K562 (cell line): Measurements from ENCODE around the gene PEF1. TPM values are rescaled to one million over a fixed set of nuclear protein-coding genes. Genes with fewer than 3 reads are reported as not detected.

ENCODE experiments used
- BRF1 ChIP-seq: IDR thresholded peaks from 3 replicates; pipeline ENCODE4 v1.6.1; 2011; ENCODE audit warnings: borderline replicate concordance, mild to moderate bottlenecking; ENCODE audit not compliant: insufficient read length; ENCODE audit errors: extremely low read depth
- CC2D1A ChIP-seq: fragments of 450-650 bp; IDR thresholded peaks from 2 replicates; pipeline ENCODE4 v1.6.1; 2017; ENCODE audit warnings: mild to moderate bottlenecking
- GTF3C2 ChIP-seq: IDR thresholded peaks from 3 replicates; pipeline ENCODE4 v1.6.1; 2011; ENCODE audit warnings: borderline replicate concordance, mild to moderate bottlenecking, moderate library complexity; ENCODE audit not compliant: insufficient read length; ENCODE audit errors: extremely low read depth
- ID3 ChIP-seq, 2 experiments: fragments of 250-450 bp in 1 of 2; fragments of 450-650 bp in 1 of 2; sonication (Bioruptor Pico) in 1 of 2; IDR thresholded peaks; 2 replicates each; pipeline versions ENCODE4 v1.6.1 to v1.8.0; 2016 to 2021; ENCODE audit warnings: mild to moderate bottlenecking in 2 of 2, moderate library complexity in 2 of 2, missing compliant biosample characterization in 1 of 2, missing genetic modification characterization in 1 of 2
- JUNB ChIP-seq: fragments of 450-650 bp; formaldehyde crosslinking; conservative IDR thresholded peaks from 2 replicates; pipeline ENCODE4 v1.4.0; 2020; ENCODE audit warnings: mild to moderate bottlenecking
- KLF16 ChIP-seq: IDR thresholded peaks from 2 replicates; pipeline ENCODE4 v1.6.1; 2016; ENCODE audit warnings: antibody characterized with exemption
- MAZ ChIP-seq, 2 experiments: fragments of 450-650 bp in 1 of 2; sonication (generic) in 1 of 2; formaldehyde crosslinking; IDR thresholded peaks in 1 of 2; conservative IDR thresholded peaks in 1 of 2; 2 replicates each; pipeline versions ENCODE4 v1.4.0 to v1.5.0; 2020; ENCODE audit warnings: mild to moderate bottlenecking in 1 of 2, missing genetic modification reagents in 1 of 2
- MLLT1 ChIP-seq, 2 experiments: fragments of 450-650 bp; IDR thresholded peaks; 2 replicates each; pipeline ENCODE4 v1.6.1; 2016
- NBN ChIP-seq: fragments of 450-650 bp; IDR thresholded peaks from 2 replicates; pipeline ENCODE4 v1.6.1; 2016; ENCODE audit warnings: low read depth, mild to moderate bottlenecking
- SMARCA5 ChIP-seq: fragments of 450-650 bp; IDR thresholded peaks from 2 replicates; pipeline ENCODE4 v1.6.1; 2016
- TEAD1 ChIP-seq, 2 experiments: fragments of 450-650 bp in 1 of 2; sonication (generic) in 1 of 2; formaldehyde crosslinking; IDR thresholded peaks; 2 replicates each; pipeline versions ENCODE4 v1.4.0 to v1.8.0; 2020 to 2022; ENCODE audit warnings: mild to moderate bottlenecking in 2 of 2, missing genetic modification reagents in 1 of 2
- TFAP4 ChIP-seq: sonication (generic); formaldehyde crosslinking; IDR thresholded peaks from 2 replicates; pipeline ENCODE4 v1.8.0; 2022; ENCODE audit warnings: missing genetic modification reagents, mild to moderate bottlenecking, moderate library complexity, borderline replicate concordance
- ZC3H8 ChIP-seq: fragments of 450-650 bp; IDR thresholded peaks from 2 replicates; pipeline ENCODE4 v1.6.1; 2017
- ZFP36 ChIP-seq: fragments of 150-350 bp; IDR thresholded peaks from 2 replicates; pipeline ENCODE4 v1.6.1; 2018; ENCODE audit warnings: low read length, low read depth; ENCODE audit not compliant: partially characterized antibody
- ZNF324 ChIP-seq: fragments of 250-450 bp; sonication (Bioruptor Pico); IDR thresholded peaks from 2 replicates; pipeline ENCODE4 v1.4.0; 2020; ENCODE audit warnings: mild to moderate bottlenecking
- ZNF609 ChIP-seq: sonication (generic); formaldehyde crosslinking; IDR thresholded peaks from 2 replicates; pipeline ENCODE4 v1.8.1; 2023; ENCODE audit warnings: missing genetic modification reagents, mild to moderate bottlenecking, borderline replicate concordance
- polyA plus RNA-seq, 8 experiments: library from polyadenylated mRNA; depleted of rRNA in 4 of 8; stranded (reverse) in 5 of 8; unstranded in 3 of 8; fragments of >200 nt; fragmentation: Nextera tagmentation in 2 of 8; fragmentation: Illumina TruSeq in 1 of 8; extraction: Ambion mirVana in 2 of 8; extraction: Trizol in 1 of 8; gene quantifications; 2 replicates each; pipeline versions ENCODE4 v1.2.1 to v1.2.3, GENCODE V29; 2011 to 2014; ENCODE audit warnings: inconsistent platforms in 1 of 8, missing spikeins in 1 of 8
- total RNA-seq, 7 experiments: library from RNA; depleted of rRNA in 6 of 7; stranded (reverse); fragments of >200 nt in 6 of 7; fragmentation: Illumina TruSeq in 2 of 7; extraction: Trizol in 2 of 7; gene quantifications; 2 replicates each; pipeline versions ENCODE4 v1.2.1 to v1.2.3, GENCODE V29; 2011 to 2021; ENCODE audit warnings: low replicate concordance in 1 of 7

Gene PEF1
- total and polyA plus RNA-seq, 9 of the 15 experiments (the other 6 are each of a cell fraction or from before 2014, with no cell fraction given), result 26.3 to 95.5 (median 61.9) TPM

GRCh38 chr1:31663622-31664452 lies 19.2 kb upstream of the PEF1 start (continued):
- TF ChIP-seq GTF3C2 (no peak), NBN (no peak), ZC3H8 (no peak), BRF1 (no peak), MAZ (CRISPR knock-in tag; conservative IDR thresholded peaks at IDR 0.05 in 1 of 2, IDR thresholded peaks at IDR 0.05 in 1 of 2) (peak in 1 of 2 experiments; percentile 58; a peak in 2 of 4 replicates), MLLT1 (IDR thresholded peaks at IDR 0.05) (no peak), TEAD1 (CRISPR knock-in tag; IDR thresholded peaks at IDR 0.05) (no peak), ZFP36 (peak; percentile 50), JUNB (CRISPR knock-in tag) (no peak), CC2D1A (peak; percentile 87; the same call in 1 of the 2 replicates), KLF16 (peak; percentile 58), ID3 (CRISPR knock-in tag; IDR thresholded peaks at IDR 0.05) (no peak), ID3 (tag; IDR thresholded peaks at IDR 0.05) (no peak), TFAP4 (CRISPR knock-in tag) (no peak), ZNF609 (no peak), SMARCA5 (0 out of 2 replicates have a peak, but pooled peaks have one; percentile 24), ZNF324 (CRISPR knock-in tag) (no peak)
